Measurements from ENCODE around the gene LGALS13. TPM values are rescaled to one million over a fixed set of nuclear protein-coding genes. Genes with fewer than 3 reads are reported as not detected.

LGALS13 gene
- total RNA-seq, 1 donor from 2014 or later: not detected

DNA sequence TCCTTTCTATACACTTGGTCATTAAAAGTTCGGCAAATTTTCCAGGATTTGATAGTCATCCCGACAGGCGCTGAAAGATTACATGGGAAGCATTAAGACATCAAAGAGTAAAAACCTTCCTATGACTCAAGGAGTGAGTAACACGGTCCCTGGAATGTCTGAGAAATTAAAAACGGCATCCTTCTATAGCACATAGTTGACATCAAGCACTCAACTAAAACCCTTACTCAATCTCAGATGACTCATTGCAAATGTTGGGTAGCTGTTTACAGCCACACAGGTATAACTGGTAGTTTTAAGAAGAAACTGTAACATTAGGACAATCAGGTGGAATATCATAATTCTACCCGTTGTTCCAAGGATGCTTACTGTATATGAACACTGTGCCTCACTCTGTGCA is 6.4 kb upstream of the LGALS13 start:
- DNase-seq (ENCODE audit: low spot score): no peak
- Mint-ChIP-seq H3K27ac (ENCODE audit: unreplicated experiment) (no peak overlapping the region), H3K36me3 (ENCODE audit: low read depth) (no peaks in the 10 kb centered on the region), H3K4me1 (ENCODE audit: low read depth) (no peaks in the 10 kb centered on the region), H3K9me3 (ENCODE audit: low read depth) (peaks cover 24% of the 10 kb centered on the region), H3K4me3 (ENCODE audit: unreplicated experiment) (no peak overlapping the region), H3K27me3 (ENCODE audit: low read depth) (no peaks in the 10 kb centered on the region)
- TF ChIP-seq, protein P1, sequence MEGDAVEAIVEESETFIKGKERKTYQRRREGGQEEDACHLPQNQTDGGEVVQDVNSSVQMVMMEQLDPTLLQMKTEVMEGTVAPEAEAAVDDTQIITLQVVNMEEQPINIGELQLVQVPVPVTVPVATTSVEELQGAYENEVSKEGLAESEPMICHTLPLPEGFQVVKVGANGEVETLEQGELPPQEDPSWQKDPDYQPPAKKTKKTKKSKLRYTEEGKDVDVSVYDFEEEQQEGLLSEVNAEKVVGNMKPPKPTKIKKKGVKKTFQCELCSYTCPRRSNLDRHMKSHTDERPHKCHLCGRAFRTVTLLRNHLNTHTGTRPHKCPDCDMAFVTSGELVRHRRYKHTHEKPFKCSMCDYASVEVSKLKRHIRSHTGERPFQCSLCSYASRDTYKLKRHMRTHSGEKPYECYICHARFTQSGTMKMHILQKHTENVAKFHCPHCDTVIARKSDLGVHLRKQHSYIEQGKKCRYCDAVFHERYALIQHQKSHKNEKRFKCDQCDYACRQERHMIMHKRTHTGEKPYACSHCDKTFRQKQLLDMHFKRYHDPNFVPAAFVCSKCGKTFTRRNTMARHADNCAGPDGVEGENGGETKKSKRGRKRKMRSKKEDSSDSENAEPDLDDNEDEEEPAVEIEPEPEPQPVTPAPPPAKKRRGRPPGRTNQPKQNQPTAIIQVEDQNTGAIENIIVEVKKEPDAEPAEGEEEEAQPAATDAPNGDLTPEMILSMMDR (IDR thresholded peaks at IDR 0.05): no peak

DNA sequence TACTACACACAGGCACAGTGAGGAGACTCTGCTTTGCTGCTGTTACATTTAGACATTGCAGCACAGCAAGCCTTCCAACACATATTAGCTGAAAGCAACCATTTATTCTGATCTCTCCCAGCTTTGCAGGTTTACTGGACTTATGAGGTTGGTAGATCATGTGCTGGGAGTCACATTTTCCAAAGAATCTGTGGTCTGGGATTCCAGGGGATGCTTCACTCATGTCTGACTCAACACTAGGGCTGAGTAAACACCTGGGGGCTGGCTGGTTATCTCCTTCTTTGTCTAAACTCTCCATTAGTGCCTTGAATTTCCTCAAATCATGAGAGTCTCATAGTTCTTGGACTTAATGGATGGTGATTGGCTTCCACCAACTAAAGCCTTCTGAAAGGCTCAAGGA is 5.4 kb upstream of the LGALS13 start:
- no peaks in the 10 kb centered on the region for H3K36me3 Mint-ChIP-seq (ENCODE audit: low read depth)
- no peak overlapping the region for H3K4me3 Mint-ChIP-seq (ENCODE audit: unreplicated experiment)
- H3K4me1 Mint-ChIP-seq (ENCODE audit: low read depth): no peaks in the 10 kb centered on the region
- H3K9me3 Mint-ChIP-seq (ENCODE audit: low read depth): peaks cover 29% of the 10 kb centered on the region
- no peaks in the 10 kb centered on the region for H3K27me3 Mint-ChIP-seq (ENCODE audit: low read depth)
- no peak overlapping the region for H3K27ac Mint-ChIP-seq (ENCODE audit: unreplicated experiment)
- DNase-seq (ENCODE audit: low spot score): no peak
- TF ChIP-seq, protein P1 (IDR thresholded peaks at IDR 0.05): no peak

DNA sequence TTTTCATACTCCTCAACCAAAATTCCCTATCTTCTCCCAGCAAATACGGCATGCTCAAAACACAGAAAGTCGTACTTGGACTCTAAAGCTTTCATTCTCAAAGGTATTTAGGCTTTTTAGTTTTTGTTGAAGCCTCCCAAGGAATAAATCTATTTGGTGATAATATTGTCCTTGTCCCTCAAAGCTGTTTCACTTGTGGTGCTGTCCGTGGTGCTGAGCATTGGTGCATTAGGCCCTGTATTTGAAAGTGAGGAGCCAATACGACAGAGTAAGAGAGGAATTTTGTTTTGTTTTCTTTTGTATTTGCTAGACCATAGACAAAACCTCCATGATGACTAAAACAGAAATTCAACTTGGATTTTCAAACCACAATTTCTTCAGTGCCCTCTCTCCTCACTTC is 3.2 kb upstream of the LGALS13 start:
- no peak overlapping the region for H3K4me3 Mint-ChIP-seq (ENCODE audit: unreplicated experiment)
- H3K27me3 Mint-ChIP-seq (ENCODE audit: low read depth): peaks cover 4% of the 10 kb centered on the region
- H3K27ac Mint-ChIP-seq (ENCODE audit: unreplicated experiment): no peak overlapping the region
- TF ChIP-seq, protein P1 (IDR thresholded peaks at IDR 0.05): no peak
- DNase-seq (ENCODE audit: low spot score): no peak
- peaks cover 29% of the 10 kb centered on the region for H3K9me3 Mint-ChIP-seq (ENCODE audit: low read depth)
- H3K36me3 Mint-ChIP-seq (ENCODE audit: low read depth): no peaks in the 10 kb centered on the region
- no peaks in the 10 kb centered on the region for H3K4me1 Mint-ChIP-seq (ENCODE audit: low read depth)

DNA sequence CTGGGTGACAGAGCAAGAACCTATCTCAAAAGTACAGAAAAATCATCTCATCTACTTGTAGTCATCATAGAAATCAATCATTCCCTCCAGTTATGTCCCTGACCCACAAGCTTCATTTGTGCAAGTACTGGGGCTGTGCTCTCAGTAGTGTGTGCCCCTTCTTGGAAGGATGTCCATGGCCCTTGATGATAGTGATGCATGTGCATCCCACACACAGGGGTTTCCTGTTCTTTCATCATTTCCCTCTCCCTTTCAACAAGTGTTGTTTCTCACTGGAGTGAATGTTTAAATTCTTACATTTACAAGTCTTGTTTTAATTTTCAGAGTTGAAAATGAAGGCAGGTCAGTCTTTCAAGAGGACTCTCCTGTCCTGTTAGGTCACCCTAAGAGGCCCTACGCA is 1.5 kb downstream of the LGALS13 start:
- DNase-seq (ENCODE audit: low spot score): no peak
- Mint-ChIP-seq H3K4me1 (ENCODE audit: low read depth) (no peaks in the 10 kb centered on the region), H3K9me3 (ENCODE audit: low read depth) (peaks cover 20% of the 10 kb centered on the region), H3K27me3 (ENCODE audit: low read depth) (peaks cover 10% of the 10 kb centered on the region), H3K4me3 (ENCODE audit: unreplicated experiment) (no peak overlapping the region), H3K36me3 (ENCODE audit: low read depth) (no peaks in the 10 kb centered on the region), H3K27ac (ENCODE audit: unreplicated experiment) (no peak overlapping the region)
- TF ChIP-seq, protein P1 (IDR thresholded peaks at IDR 0.05): no peak

DNA sequence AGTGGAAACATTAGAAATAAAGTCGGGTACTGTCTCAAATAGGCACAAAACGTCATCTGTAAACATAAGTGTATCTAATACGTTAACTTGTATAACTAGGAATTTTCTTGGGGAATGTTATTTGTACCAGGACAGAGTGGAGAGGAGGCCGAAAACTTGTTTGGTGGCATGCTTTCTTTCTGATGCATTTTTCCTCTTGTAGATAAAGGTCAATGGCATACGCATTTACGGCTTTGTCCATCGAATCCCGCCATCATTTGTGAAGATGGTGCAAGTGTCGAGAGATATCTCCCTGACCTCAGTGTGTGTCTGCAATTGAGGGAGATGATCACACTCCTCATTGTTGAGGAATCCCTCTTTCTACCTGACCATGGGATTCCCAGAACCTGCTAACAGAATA is 4.7 kb downstream of the LGALS13 start:
- TF ChIP-seq, protein P1 (IDR thresholded peaks at IDR 0.05): no peak
- H3K4me3 Mint-ChIP-seq (ENCODE audit: unreplicated experiment): no peak overlapping the region

More for the DNA sequence above, 4.7 kb downstream of the LGALS13 start:
- Mint-ChIP-seq H3K4me1 (ENCODE audit: low read depth) (no peaks in the 10 kb centered on the region), H3K27ac (ENCODE audit: unreplicated experiment) (no peak overlapping the region), H3K9me3 (ENCODE audit: low read depth) (no peaks in the 10 kb centered on the region), H3K36me3 (ENCODE audit: low read depth) (no peaks in the 10 kb centered on the region), H3K27me3 (ENCODE audit: low read depth) (peaks cover 10% of the 10 kb centered on the region)
- DNase-seq (ENCODE audit: low spot score): no peak
